Measurements from ENCODE around the gene TRIM2. TPM values are rescaled to one million over a fixed set of nuclear protein-coding genes. Genes with fewer than 3 reads are reported as not detected.

Gene TRIM2
- total and polyA plus RNA-seq, 2 of the 8 experiments (the other 6 are each of a cell fraction or from before 2014, with no cell fraction given) = 34.0 to 59.8 TPM

- TF ChIP-seq GTF2F1 (IDR thresholded peaks at IDR 0.05; ENCODE audit: borderline replicate concordance, low read depth, low read length) = no peak
- no peak for TF ChIP-seq TBP (IDR thresholded peaks at IDR 0.05; ENCODE audit: low read depth, low read length)
- TF ChIP-seq ATF3 (IDR thresholded peaks at IDR 0.05; ENCODE audit: insufficient read depth, low read depth, low read length) = no peak
- no peak for TF ChIP-seq USF2 (IDR thresholded peaks at IDR 0.05; ENCODE audit: low read length)
- no peak for TF ChIP-seq GABPA (IDR thresholded peaks at IDR 0.05; ENCODE audit: borderline replicate concordance, insufficient read depth, low read length)
- no peak for TF ChIP-seq ZNF274 (IDR thresholded peaks at IDR 0.05; ENCODE audit: borderline replicate concordance, extremely low read depth, low read length)
Observed at GRCh38 chr4:153229545-153229944, 25.3 kb downstream of the TRIM2 start (continued).
